ENCODE measurements around the gene UCP2. TPM values are rescaled to one million over a fixed set of nuclear protein-coding genes. Genes with fewer than 3 reads are reported as not detected.
A peak's percentile ranks its signal among the peaks of the same experiment; 100 is the strongest.

The UCP2 gene
- total and polyA plus RNA-seq, 11 donors: 11.9 to 170 (median 19.7) TPM

DNA sequence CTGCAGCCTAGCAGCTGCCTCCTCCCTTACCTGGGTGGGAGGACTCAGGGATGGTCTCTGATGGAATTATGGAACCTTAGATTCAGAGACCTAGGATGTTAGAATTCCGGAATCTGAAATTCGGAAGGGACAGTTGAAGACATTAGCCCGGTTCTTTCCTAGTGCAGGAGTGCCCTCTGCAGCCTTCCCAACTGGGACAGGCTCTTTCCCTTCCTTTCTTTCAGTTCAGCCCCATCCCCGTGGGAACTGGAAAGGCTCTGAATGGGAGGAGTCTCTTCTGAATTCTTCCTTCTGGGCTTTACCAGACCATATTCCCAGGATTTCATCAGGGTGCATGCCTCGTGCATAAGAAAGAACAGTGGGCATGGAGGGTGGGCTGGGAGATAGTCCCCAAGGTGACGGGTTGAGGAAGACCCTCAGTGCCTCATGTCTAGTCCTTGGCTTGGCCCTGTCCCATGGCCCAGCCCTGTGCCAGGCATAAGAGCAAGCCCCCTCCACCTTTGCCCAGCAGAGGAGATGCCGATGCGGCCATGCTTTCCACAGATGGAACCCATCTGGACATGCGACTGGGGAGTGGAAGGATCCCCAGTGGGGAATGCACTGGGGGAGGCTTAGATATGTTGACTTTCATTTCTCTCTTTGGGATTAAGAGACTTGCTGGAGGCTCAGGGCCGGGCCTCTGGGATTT, 17.4 kb downstream of the UCP2 start:
- Histone ChIP-seq H3K27me3 (no peaks in the 10 kb centered on the region), H3K36me3 (no peaks in the 10 kb centered on the region), H3K9me3 (no peaks in the 10 kb centered on the region), H3K4me3 (no peak overlapping the region), H3K4me1 (peaks cover 0 to 12% (median 3%) of the 10 kb centered on the region in 12 donors), H3K27ac (no peak overlapping the region)
- intact Hi-C loops (cut with DNase I): loop anchor here in 7 of 10 donors (2.0 to 10.0 kb wide), 8 partner anchors 50 to 480 kb away; no protein-coding TSS in a partner anchor
- ATAC-seq (peak in 1 of 4 donors; percentile 17), DNase-seq (no peak)
- TF ChIP-seq CTCF (IDR thresholded peaks at IDR 0.05): no peak
- TF ChIP-seq POLR2A (IDR thresholded peaks at IDR 0.05): no peak
- 56 to 69% (median 65%) methylated on average over 10 of the region's 10 CpGs for WGBS, 4 donors

DNA sequence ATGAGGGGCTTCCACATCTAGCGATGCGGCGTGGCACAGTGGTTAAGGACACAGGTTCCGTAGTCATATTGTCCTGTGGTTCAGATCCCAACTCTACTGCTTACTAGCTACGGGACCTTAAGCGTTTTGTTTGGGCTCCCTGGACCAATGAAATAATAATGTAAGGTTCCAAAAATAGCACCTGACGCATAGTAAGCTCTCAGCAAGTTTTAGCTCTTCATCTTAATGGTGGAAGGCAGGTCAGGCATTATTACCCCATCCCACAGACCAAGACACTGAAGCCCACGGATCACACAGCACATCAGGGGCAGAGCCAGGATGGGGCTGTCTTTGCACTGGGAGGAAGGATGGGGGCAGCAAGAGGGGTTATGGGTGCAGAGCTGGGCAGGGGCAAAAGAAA, 18.8 kb downstream of the UCP2 start:
- Histone ChIP-seq H3K27ac (no peak overlapping the region), H3K4me1 (peaks cover 0 to 12% (median 3%) of the 10 kb centered on the region in 12 donors), H3K4me3 (no peak overlapping the region), H3K36me3 (no peaks in the 10 kb centered on the region), H3K27me3 (no peaks in the 10 kb centered on the region), H3K9me3 (no peaks in the 10 kb centered on the region)
- TF ChIP-seq POLR2A (IDR thresholded peaks at IDR 0.05) (no peak), CTCF (IDR thresholded peaks at IDR 0.05) (no peak)
- DNase-seq: no peak
- peak; percentile 11 to 64 (median 38) for ATAC-seq
- 60 to 73% (median 63%) methylated on average over 8 of the region's 8 CpGs for WGBS, 4 donors
- intact Hi-C loops (cut with DNase I): loop anchor here in 7 of 10 donors (2.0 to 10.0 kb wide), 8 partner anchors 51 to 483 kb away; no protein-coding TSS in a partner anchor

DNA sequence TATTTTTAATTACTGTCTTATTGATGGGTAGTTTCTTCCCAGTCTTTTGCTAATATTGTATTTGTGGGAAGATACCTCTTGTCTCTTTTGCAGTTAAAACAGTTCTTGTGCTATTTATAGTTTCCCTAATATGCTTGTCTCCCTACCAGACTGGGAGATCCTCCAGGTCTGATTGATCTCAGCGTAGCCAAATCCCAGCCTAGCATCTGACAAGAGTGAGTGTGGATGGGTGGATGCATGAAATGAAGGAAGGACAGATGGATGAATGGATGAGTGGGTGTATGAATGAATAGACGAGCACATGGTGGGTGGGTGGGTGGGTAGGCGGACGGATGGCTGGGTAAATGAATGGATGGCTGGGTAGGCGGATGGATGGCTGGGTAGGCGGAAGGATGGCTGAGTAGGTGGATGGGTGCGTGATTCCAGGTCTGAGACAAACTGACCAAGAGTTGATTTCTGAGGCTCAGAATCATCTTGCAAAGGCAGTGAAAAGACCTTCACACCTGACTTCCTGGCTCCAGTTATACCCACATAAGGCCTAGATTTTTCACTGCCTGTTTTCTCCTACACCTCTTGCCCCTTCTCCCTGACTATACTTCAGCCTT, 20.4 kb downstream of the UCP2 start:
- Histone ChIP-seq H3K36me3 (no peaks in the 10 kb centered on the region), H3K27ac (no peak overlapping the region), H3K4me1 (peaks cover 0 to 12% (median 3%) of the 10 kb centered on the region in 12 donors), H3K4me3 (no peak overlapping the region), H3K9me3 (no peaks in the 10 kb centered on the region), H3K27me3 (peaks cover 0 to 10% (median 0%) of the 10 kb centered on the region in 9 donors)
- TF ChIP-seq CTCF (IDR thresholded peaks at IDR 0.05) (no peak), POLR2A (IDR thresholded peaks at IDR 0.05) (no peak)
- DNase-seq (no peak), ATAC-seq (no peak)
- WGBS, 4 donors: 68 to 89% (median 75%) methylated on average over 7 of the region's 7 CpGs
- intact Hi-C loops (cut with DNase I): loop anchor here in 7 of 10 donors (5.0 to 10.0 kb wide), 7 partner anchors 53 to 485 kb away; no protein-coding TSS in a partner anchor

- no peaks in the 10 kb centered on the region for H3K36me3 ChIP-seq
- TF ChIP-seq POLR2A (IDR thresholded peaks at IDR 0.05): no peak
- no peak for TF ChIP-seq CTCF (IDR thresholded peaks at IDR 0.05)
- H3K27me3 ChIP-seq: peaks cover 0 to 18% (median 5%) of the 10 kb centered on the region in 9 donors
- no peak for ATAC-seq
- H3K27ac ChIP-seq: no peak overlapping the region
- 63 to 80% (median 67%) methylated on average over 4 of the region's 4 CpGs for WGBS, 4 donors
- H3K4me3 ChIP-seq: no peak overlapping the region
- peaks cover 0 to 12% (median 3%) of the 10 kb centered on the region in 12 donors for H3K4me1 ChIP-seq
- no peaks in the 10 kb centered on the region for H3K9me3 ChIP-seq
- DNase-seq: no peak
- intact Hi-C loops (cut with DNase I): loop anchor here in 7 of 10 donors (5.0 to 10.0 kb wide), 7 partner anchors 53 to 486 kb away; no protein-coding TSS in a partner anchor
Observed at GRCh38 chr11:73961321-73961720, 21.3 kb downstream of the UCP2 start.

All from heart left ventricle (tissue), 16 donors.